ENCODE data around the gene FBXO46. TPM values are rescaled to one million over a fixed set of nuclear protein-coding genes. Genes with fewer than 3 reads are reported as not detected.

The FBXO46 gene
- total and polyA plus RNA-seq, 2 of the 13 experiments (the other 11 are each of a cell fraction or from before 2014, with no cell fraction given) = 6.2 to 6.4 TPM

DNA sequence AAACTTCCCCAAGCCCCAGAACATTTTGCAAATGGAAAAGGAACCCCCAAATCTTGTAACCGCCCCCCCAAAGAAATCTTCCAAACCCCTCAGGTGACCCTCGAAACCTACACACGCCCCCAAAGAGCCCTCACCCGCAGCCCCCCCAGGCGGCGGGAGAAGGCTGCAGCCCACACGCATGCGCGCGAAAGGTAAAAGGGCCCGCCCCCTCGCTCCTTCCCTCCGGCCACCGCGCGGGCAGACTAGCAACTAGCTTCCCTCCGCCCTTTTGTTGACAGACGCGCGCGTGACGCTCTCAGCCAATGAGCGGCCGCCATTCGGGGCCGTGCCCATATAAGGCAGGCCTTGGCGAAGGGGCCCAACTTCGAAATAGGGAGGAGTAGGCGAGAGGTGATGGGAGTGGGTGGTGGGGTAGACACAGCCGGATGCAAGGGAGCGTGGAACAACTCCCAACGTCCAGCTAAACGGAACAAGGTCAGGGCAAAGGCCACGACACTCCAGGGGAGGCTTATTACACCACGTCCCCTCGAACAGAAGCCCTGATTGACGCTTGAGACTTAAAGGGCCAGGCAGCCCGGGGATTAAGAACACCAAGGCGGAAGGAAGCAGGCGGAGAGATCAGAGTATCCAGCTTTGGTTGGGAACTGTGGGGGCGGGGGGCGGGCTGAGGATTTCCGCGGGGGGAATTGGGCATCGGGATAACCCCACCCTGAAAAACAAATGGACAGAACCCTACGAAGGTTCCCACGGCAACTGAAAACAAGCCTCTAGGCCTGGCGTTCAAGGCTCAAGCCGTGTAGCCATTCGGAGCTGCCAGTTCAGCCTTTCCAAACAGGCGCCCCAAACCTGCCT is 13.3 kb downstream of the FBXO46 start (continued):
- TF ChIP-seq, protein P1, sequence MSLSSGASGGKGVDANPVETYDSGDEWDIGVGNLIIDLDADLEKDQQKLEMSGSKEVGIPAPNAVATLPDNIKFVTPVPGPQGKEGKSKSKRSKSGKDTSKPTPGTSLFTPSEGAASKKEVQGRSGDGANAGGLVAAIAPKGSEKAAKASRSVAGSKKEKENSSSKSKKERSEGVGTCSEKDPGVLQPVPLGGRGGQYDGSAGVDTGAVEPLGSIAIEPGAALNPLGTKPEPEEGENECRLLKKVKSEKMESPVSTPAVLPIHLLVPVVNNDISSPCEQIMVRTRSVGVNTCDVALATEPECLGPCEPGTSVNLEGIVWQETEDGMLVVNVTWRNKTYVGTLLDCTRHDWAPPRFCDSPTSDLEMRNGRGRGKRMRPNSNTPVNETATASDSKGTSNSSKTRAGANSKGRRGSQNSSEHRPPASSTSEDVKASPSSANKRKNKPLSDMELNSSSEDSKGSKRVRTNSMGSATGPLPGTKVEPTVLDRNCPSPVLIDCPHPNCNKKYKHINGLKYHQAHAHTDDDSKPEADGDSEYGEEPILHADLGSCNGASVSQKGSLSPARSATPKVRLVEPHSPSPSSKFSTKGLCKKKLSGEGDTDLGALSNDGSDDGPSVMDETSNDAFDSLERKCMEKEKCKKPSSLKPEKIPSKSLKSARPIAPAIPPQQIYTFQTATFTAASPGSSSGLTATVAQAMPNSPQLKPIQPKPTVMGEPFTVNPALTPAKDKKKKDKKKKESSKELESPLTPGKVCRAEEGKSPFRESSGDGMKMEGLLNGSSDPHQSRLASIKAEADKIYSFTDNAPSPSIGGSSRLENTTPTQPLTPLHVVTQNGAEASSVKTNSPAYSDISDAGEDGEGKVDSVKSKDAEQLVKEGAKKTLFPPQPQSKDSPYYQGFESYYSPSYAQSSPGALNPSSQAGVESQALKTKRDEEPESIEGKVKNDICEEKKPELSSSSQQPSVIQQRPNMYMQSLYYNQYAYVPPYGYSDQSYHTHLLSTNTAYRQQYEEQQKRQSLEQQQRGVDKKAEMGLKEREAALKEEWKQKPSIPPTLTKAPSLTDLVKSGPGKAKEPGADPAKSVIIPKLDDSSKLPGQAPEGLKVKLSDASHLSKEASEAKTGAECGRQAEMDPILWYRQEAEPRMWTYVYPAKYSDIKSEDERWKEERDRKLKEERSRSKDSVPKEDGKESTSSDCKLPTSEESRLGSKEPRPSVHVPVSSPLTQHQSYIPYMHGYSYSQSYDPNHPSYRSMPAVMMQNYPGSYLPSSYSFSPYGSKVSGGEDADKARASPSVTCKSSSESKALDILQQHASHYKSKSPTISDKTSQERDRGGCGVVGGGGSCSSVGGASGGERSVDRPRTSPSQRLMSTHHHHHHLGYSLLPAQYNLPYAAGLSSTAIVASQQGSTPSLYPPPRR (CRISPR knock-in tag; IDR thresholded peaks at IDR 0.05; ENCODE audit: borderline replicate concordance) = peak; percentile 72; the same call in 1 of the 2 replicates
- TF ChIP-seq ZSCAN25 (CRISPR knock-in tag; IDR thresholded peaks at IDR 0.05) = no peak
- TF ChIP-seq AKAP8 (CRISPR knock-in tag; IDR thresholded peaks at IDR 0.05) = 0 out of 2 replicates have a peak, but pooled peaks have one; percentile 77
- TF ChIP-seq JARID2 (CRISPR knock-in tag; IDR thresholded peaks at IDR 0.05; ENCODE audit: insufficient replicate concordance) = no peak
- TF ChIP-seq, protein P2, sequence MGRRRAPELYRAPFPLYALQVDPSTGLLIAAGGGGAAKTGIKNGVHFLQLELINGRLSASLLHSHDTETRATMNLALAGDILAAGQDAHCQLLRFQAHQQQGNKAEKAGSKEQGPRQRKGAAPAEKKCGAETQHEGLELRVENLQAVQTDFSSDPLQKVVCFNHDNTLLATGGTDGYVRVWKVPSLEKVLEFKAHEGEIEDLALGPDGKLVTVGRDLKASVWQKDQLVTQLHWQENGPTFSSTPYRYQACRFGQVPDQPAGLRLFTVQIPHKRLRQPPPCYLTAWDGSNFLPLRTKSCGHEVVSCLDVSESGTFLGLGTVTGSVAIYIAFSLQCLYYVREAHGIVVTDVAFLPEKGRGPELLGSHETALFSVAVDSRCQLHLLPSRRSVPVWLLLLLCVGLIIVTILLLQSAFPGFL (CRISPR knock-in tag; IDR thresholded peaks at IDR 0.05) = no peak
- no peak for TF ChIP-seq SYNCRIP (IDR thresholded peaks at IDR 0.05; ENCODE audit: insufficient read depth, low read depth, low read length)
- TF ChIP-seq MTF2 (CRISPR knock-in tag; IDR thresholded peaks at IDR 0.05; ENCODE audit: borderline replicate concordance) = no peak
- TF ChIP-seq MXD4 (CRISPR knock-in tag; IDR thresholded peaks at IDR 0.05) = no peak; the same call in 1 of the 2 replicates
- TF ChIP-seq CCAR2 (optimal IDR thresholded peaks at IDR 0.05; ENCODE audit: low read depth, low read length) = no peak
- peak; percentile 74 for TF ChIP-seq ELF1 (CRISPR knock-in tag; IDR thresholded peaks at IDR 0.05)
- TF ChIP-seq GABPA (IDR thresholded peaks at IDR 0.05; ENCODE audit: low read depth, low read length) = peak; percentile 22; the same call in 1 of the 2 replicates
- TF ChIP-seq GABPA (CRISPR knock-in tag; IDR thresholded peaks at IDR 0.05; ENCODE audit: low read depth) = peak; percentile 77
- TF ChIP-seq, protein P3, sequence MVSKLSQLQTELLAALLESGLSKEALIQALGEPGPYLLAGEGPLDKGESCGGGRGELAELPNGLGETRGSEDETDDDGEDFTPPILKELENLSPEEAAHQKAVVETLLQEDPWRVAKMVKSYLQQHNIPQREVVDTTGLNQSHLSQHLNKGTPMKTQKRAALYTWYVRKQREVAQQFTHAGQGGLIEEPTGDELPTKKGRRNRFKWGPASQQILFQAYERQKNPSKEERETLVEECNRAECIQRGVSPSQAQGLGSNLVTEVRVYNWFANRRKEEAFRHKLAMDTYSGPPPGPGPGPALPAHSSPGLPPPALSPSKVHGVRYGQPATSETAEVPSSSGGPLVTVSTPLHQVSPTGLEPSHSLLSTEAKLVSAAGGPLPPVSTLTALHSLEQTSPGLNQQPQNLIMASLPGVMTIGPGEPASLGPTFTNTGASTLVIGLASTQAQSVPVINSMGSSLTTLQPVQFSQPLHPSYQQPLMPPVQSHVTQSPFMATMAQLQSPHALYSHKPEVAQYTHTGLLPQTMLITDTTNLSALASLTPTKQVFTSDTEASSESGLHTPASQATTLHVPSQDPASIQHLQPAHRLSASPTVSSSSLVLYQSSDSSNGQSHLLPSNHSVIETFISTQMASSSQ (IDR thresholded peaks at IDR 0.05; ENCODE audit: low read depth) = peak; percentile 52; the same call in 1 of the 2 replicates
- TF ChIP-seq, protein P3 (CRISPR knock-in tag; IDR thresholded peaks at IDR 0.05; ENCODE audit: borderline replicate concordance) = peak; percentile 77; the same call in 1 of the 2 replicates
- peak; percentile 95 for TF ChIP-seq ZMYM4 (CRISPR knock-in tag; IDR thresholded peaks at IDR 0.05)
- peak; percentile 15; the same call in 1 of the 2 replicates for TF ChIP-seq ZNF709 (CRISPR knock-in tag; IDR thresholded peaks at IDR 0.05)
- TF ChIP-seq NRL (CRISPR knock-in tag; IDR thresholded peaks at IDR 0.05; ENCODE audit: borderline replicate concordance) = no peak
- peak; percentile 96; the same call in 1 of the 2 replicates for TF ChIP-seq ZNF788 (CRISPR knock-in tag; IDR thresholded peaks at IDR 0.05; ENCODE audit: borderline replicate concordance)
- TF ChIP-seq ZNF713 (CRISPR knock-in tag; IDR thresholded peaks at IDR 0.05) = no peak
